ENCODE results near the gene ARAP2.

DNA sequence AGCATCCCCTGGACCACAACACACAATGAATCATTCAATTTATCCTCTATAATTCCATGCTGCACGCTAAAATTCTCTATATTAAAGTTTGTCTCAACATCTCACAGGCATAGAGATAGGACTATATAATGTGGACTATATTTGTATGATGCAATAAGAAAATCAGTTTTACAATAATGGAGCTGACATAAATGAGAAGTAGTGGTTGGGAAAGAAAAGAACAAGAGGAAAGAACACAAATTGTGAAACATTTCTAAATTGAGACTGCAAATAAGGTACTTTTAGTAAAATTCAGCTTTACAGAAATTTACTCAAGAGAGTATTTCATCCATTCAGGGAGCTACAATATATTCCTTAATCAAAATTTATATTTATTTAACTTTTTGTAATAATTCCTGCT lies 120.4 kb downstream of the ARAP2 start:
- TF ChIP-seq, protein P1, sequence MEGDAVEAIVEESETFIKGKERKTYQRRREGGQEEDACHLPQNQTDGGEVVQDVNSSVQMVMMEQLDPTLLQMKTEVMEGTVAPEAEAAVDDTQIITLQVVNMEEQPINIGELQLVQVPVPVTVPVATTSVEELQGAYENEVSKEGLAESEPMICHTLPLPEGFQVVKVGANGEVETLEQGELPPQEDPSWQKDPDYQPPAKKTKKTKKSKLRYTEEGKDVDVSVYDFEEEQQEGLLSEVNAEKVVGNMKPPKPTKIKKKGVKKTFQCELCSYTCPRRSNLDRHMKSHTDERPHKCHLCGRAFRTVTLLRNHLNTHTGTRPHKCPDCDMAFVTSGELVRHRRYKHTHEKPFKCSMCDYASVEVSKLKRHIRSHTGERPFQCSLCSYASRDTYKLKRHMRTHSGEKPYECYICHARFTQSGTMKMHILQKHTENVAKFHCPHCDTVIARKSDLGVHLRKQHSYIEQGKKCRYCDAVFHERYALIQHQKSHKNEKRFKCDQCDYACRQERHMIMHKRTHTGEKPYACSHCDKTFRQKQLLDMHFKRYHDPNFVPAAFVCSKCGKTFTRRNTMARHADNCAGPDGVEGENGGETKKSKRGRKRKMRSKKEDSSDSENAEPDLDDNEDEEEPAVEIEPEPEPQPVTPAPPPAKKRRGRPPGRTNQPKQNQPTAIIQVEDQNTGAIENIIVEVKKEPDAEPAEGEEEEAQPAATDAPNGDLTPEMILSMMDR (IDR thresholded peaks at IDR 0.05): no peak
- TF ChIP-seq POLR2A (IDR thresholded peaks at IDR 0.05) (no peak), EP300 (IDR thresholded peaks at IDR 0.05) (no peak), POLR2AphosphoS5 (IDR thresholded peaks at IDR 0.05) (no peak)
